GM12878 (cell line): ENCODE results near the gene RBP3. TPM values are rescaled to one million over a fixed set of nuclear protein-coding genes. Genes with fewer than 3 reads are reported as not detected.

Source experiments
- ATF2 ChIP-seq: IDR thresholded peaks from 2 replicates; pipeline ENCODE4 v1.6.1; 2012; ENCODE audit warnings: low read length, inconsistent platforms
- FOXK2 ChIP-seq: fragments of 450-650 bp; IDR thresholded peaks from 2 replicates; pipeline ENCODE4 v1.6.1; 2017; ENCODE audit warnings: mild to moderate bottlenecking, moderate library complexity
- RELA ChIP-seq: fragments of 450-650 bp; IDR thresholded peaks from 2 replicates; pipeline ENCODE4 v1.8.0; 2014; ENCODE audit warnings: borderline replicate concordance; ENCODE audit not compliant: partially characterized antibody
- SPI1 ChIP-seq: IDR thresholded peaks from 2 replicates; pipeline ENCODE4 v1.6.1; 2011; ENCODE audit warnings: low read depth, mild to moderate bottlenecking, low read length, moderate library complexity, borderline replicate concordance; ENCODE audit not compliant: insufficient read depth
- USF2 ChIP-seq: IDR thresholded peaks from 2 replicates; pipeline ENCODE4 v1.6.1; 2011; ENCODE audit warnings: low read depth, low read length, improper control_type of control experiment, borderline replicate concordance
- ZNF687 ChIP-seq: fragments of 450-650 bp; IDR thresholded peaks from 2 replicates; pipeline ENCODE4 v1.6.1; 2017; ENCODE audit warnings: mild to moderate bottlenecking, moderate library complexity
- polyA plus RNA-seq, 11 experiments: library from polyadenylated mRNA; depleted of rRNA in 4 of 11; unstranded in 6 of 11; stranded (reverse) in 5 of 11; fragments of >200 nt; fragmentation: Nextera tagmentation in 4 of 11; fragmentation: Illumina TruSeq in 1 of 11; extraction: Ambion mirVana in 4 of 11; extraction: Trizol in 1 of 11; gene quantifications; 1 replicate in 1 of 11; 2 replicates in 10 of 11; pipeline versions ENCODE4 v1.2.1 to v1.2.3, GENCODE V29; 2011 to 2016; ENCODE audit warnings: inconsistent platforms in 2 of 11, missing spikeins in 2 of 11, low read depth in 1 of 11
- total RNA-seq, 4 experiments: library from RNA; depleted of rRNA in 3 of 4; stranded (reverse); fragments of >200 nt in 3 of 4; fragmentation: Illumina TruSeq in 1 of 4; extraction: Trizol in 1 of 4; gene quantifications; 2 replicates each; pipeline versions ENCODE4 v1.2.1 to v1.2.3, GENCODE V29; 2013 to 2021

RBP3 gene
- total and polyA plus RNA-seq, 10 of the 15 experiments (the other 5 are each of a cell fraction or from before 2014, with no cell fraction given): not detected

- TF ChIP-seq ATF2 (no peak), ZNF687 (no peak), FOXK2 (no peak), SPI1 (no peak), RELA (no peak), USF2 (no peak)
Measured at GRCh38 chr10:47368431-47369180, 20.4 kb downstream of the RBP3 start (continued).
